ENCODE measurements around the gene SDF2L1.

DNA sequence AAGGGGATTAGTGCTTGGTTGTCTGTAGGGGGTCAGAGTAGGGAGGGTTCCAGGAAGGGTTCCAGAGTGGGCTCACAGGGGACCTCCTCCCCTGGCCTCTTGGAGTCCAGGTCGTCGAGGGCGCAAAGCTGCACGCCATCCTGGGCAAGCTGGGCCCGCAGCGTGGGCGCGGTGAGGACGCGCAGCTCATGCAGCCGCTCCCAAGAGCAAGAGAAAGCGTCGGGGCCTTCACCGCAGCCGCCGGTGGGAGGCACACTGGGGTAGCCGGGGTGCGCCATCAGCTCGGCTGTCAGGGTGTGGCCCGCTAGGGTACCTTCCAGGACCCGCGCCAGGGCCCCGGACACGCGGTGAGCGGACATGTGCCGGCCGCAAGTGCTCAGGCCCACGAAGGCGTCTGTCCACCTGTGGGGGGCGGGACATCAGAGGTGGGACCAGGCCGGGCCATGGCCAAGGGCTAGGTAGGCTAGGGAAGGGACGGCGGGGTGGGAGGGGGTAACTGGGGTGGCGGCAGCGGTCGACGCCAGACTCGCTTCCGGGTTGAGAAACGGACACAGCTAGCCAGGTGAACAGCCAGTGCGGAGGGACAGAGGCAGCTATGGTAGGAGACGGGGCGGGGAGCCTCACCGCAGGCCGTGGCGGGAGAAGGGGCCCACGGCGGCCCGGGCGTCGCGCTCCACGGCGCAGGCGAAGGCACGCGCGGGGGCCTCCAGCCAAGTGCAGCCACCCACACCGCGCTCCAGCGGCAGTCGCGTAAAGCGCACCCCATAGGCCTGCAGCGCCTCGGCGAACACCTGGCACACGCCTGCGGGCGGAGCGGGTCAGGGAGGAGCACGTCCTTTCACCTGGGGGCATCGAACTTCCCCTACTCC lies 13.5 kb upstream of the SDF2L1 start:
- TF ChIP-seq, protein P1, sequence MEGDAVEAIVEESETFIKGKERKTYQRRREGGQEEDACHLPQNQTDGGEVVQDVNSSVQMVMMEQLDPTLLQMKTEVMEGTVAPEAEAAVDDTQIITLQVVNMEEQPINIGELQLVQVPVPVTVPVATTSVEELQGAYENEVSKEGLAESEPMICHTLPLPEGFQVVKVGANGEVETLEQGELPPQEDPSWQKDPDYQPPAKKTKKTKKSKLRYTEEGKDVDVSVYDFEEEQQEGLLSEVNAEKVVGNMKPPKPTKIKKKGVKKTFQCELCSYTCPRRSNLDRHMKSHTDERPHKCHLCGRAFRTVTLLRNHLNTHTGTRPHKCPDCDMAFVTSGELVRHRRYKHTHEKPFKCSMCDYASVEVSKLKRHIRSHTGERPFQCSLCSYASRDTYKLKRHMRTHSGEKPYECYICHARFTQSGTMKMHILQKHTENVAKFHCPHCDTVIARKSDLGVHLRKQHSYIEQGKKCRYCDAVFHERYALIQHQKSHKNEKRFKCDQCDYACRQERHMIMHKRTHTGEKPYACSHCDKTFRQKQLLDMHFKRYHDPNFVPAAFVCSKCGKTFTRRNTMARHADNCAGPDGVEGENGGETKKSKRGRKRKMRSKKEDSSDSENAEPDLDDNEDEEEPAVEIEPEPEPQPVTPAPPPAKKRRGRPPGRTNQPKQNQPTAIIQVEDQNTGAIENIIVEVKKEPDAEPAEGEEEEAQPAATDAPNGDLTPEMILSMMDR (IDR thresholded peaks at IDR 0.05): no peak
- no peak for TF ChIP-seq POLR2A (IDR thresholded peaks at IDR 0.05)

All from uterus (tissue), 2 donors.